ENCODE data around the gene RTN4RL2.

RTN4RL2 gene

GRCh38 chr11:57512646-57513451 is 52.5 kb downstream of the RTN4RL2 start:
- Histone ChIP-seq H3K4me1 (ENCODE audit: control extremely low read depth in 1 of 4, control insufficient read depth in 4 of 4, insufficient read depth in 4 of 4, low read length in 3 of 4) (peaks cover 4 to 32% (median 26%) of the 10 kb centered on the region in 4 experiments), H3K36me3 (ENCODE audit: control insufficient read depth in 4 of 4, insufficient read depth in 4 of 4, low read length in 3 of 4) (peaks cover 0 to 11% (median 2%) of the 10 kb centered on the region in 4 experiments), H3K27me3 (replicated peaks in 2 of 5; ENCODE audit: control insufficient read depth in 4 of 5, insufficient read depth in 5 of 5, low read length in 4 of 5) (no peaks in the 10 kb centered on the region), H3K27ac (ENCODE audit: insufficient read depth in 1 of 2, low read depth in 1 of 2, low read length in 2 of 2, poor library complexity in 1 of 2, severe bottlenecking in 2 of 2) (peak overlapping the region in 1 of 2 experiments; percentile 12), H3K9me3 (ENCODE audit: control extremely low read depth in 1 of 5, control insufficient read depth in 4 of 5, insufficient read depth in 2 of 5, low read depth in 1 of 5, low read length in 4 of 5) (no peaks in the 10 kb centered on the region), H3K4me3 (ENCODE audit: control insufficient read depth in 1 of 7, extremely low read depth in 1 of 7, insufficient read depth in 4 of 7, low read depth in 2 of 7, low read length in 6 of 7) (peak overlapping the region in 3 of 7 experiments; percentile 92 to 95 (median 95))
- no peak for DNase-seq
- CTCF ChIA-PET: interaction anchor here (1.3 to 9.1 kb wide), 6 partner anchors 9 to 162 kb away, joined by 5 to 158 read pairs (median 10); partner anchors contain the start of gene TIMM10
- WGBS (ENCODE audit: insufficient coverage): 100% methylated on average over 3 of the region's 12 CpGs
- POLR2A ChIA-PET: interaction anchor here (0.5 to 1.0 kb wide), 3 partner anchors 15 to 197 kb away, joined by 3 to 6 read pairs (median 3); no protein-coding TSS in a partner anchor

GRCh38 chr11:57513452-57513795 is 53.1 kb downstream of the RTN4RL2 start:
- WGBS (ENCODE audit: insufficient coverage): 0% methylated on average over 1 of the region's 1 CpG
- Histone ChIP-seq H3K9me3 (ENCODE audit: control extremely low read depth in 1 of 5, control insufficient read depth in 4 of 5, insufficient read depth in 2 of 5, low read depth in 1 of 5, low read length in 4 of 5) (no peaks in the 10 kb centered on the region), H3K4me1 (ENCODE audit: control extremely low read depth in 1 of 4, control insufficient read depth in 4 of 4, insufficient read depth in 4 of 4, low read length in 3 of 4) (peaks cover 4 to 32% (median 26%) of the 10 kb centered on the region in 4 experiments), H3K4me3 (ENCODE audit: control insufficient read depth in 1 of 7, extremely low read depth in 1 of 7, insufficient read depth in 4 of 7, low read depth in 2 of 7, low read length in 6 of 7) (peak overlapping the region in 5 of 7 experiments; percentile 6 to 95 (median 92)), H3K27me3 (replicated peaks in 2 of 5; ENCODE audit: control insufficient read depth in 4 of 5, insufficient read depth in 5 of 5, low read length in 4 of 5) (no peaks in the 10 kb centered on the region), H3K27ac (ENCODE audit: insufficient read depth in 1 of 2, low read depth in 1 of 2, low read length in 2 of 2, poor library complexity in 1 of 2, severe bottlenecking in 2 of 2) (peak overlapping the region in 1 of 2 experiments; percentile 12), H3K36me3 (ENCODE audit: control insufficient read depth in 4 of 4, insufficient read depth in 4 of 4, low read length in 3 of 4) (peaks cover 0 to 7% (median 2%) of the 10 kb centered on the region in 4 experiments)
- ChIA-PET CTCF (interaction anchor here (1.3 to 9.1 kb wide), 8 partner anchors 9 to 167 kb away, joined by 5 to 158 read pairs (median 10); partner anchors contain the start of gene TIMM10), POLR2A (interaction anchor here (0.5 to 1.0 kb wide), 3 partner anchors 15 to 196 kb away, joined by 3 to 6 read pairs (median 3); no protein-coding TSS in a partner anchor)
- peak in 1 of 3 donors; percentile 12 for DNase-seq

GRCh38 chr11:57513911-57514537 is 53.7 kb downstream of the RTN4RL2 start:
- no peaks in the 10 kb centered on the region for H3K9me3 ChIP-seq (ENCODE audit: control extremely low read depth in 1 of 5, control insufficient read depth in 4 of 5, insufficient read depth in 2 of 5, low read depth in 1 of 5, low read length in 4 of 5)
- peaks cover 4 to 32% (median 26%) of the 10 kb centered on the region in 4 experiments for H3K4me1 ChIP-seq (ENCODE audit: control extremely low read depth in 1 of 4, control insufficient read depth in 4 of 4, insufficient read depth in 4 of 4, low read length in 3 of 4)
- peaks cover 0 to 5% (median under 1%) of the 10 kb centered on the region in 4 experiments for H3K36me3 ChIP-seq (ENCODE audit: control insufficient read depth in 4 of 4, insufficient read depth in 4 of 4, low read length in 3 of 4)
- peak overlapping the region; percentile 75 to 95 (median 89) for H3K4me3 ChIP-seq (ENCODE audit: control insufficient read depth in 1 of 7, extremely low read depth in 1 of 7, insufficient read depth in 4 of 7, low read depth in 2 of 7, low read length in 6 of 7)
- DNase-seq: peak; percentile 34 to 63 (median 48)
- peak overlapping the region in 1 of 2 experiments; percentile 49 for H3K27ac ChIP-seq (ENCODE audit: insufficient read depth in 1 of 2, low read depth in 1 of 2, low read length in 2 of 2, poor library complexity in 1 of 2, severe bottlenecking in 2 of 2)
- no peaks in the 10 kb centered on the region for H3K27me3 ChIP-seq (replicated peaks in 2 of 5; ENCODE audit: control insufficient read depth in 4 of 5, insufficient read depth in 5 of 5, low read length in 4 of 5)
- CTCF ChIA-PET: interaction anchor here (0.9 to 9.1 kb wide), 10 partner anchors 10 to 168 kb away, joined by 3 to 158 read pairs (median 8); partner anchors contain the start of gene TIMM10
- POLR2A ChIA-PET: interaction anchor here (1.0 kb wide), 2 partner anchors 16 to 20 kb away, joined by 3 to 5 read pairs; no protein-coding TSS in a partner anchor
- 11% methylated on average over 32 of the region's 35 CpGs for WGBS (ENCODE audit: insufficient coverage)

GRCh38 chr11:57514538-57515331 is 54.4 kb downstream of the RTN4RL2 start:
- H3K27me3 ChIP-seq (replicated peaks in 2 of 5; ENCODE audit: control insufficient read depth in 4 of 5, insufficient read depth in 5 of 5, low read length in 4 of 5): no peaks in the 10 kb centered on the region
- no peaks in the 10 kb centered on the region for H3K9me3 ChIP-seq (ENCODE audit: control extremely low read depth in 1 of 5, control insufficient read depth in 4 of 5, insufficient read depth in 2 of 5, low read depth in 1 of 5, low read length in 4 of 5)
- CTCF ChIA-PET: interaction anchor here (0.7 to 9.1 kb wide), 18 partner anchors 9 to 179 kb away, joined by 3 to 158 read pairs (median 6); partner anchors contain the start of genes SSRP1, TIMM10 and UBE2L6
- peaks cover 4 to 32% (median 26%) of the 10 kb centered on the region in 4 experiments for H3K4me1 ChIP-seq (ENCODE audit: control extremely low read depth in 1 of 4, control insufficient read depth in 4 of 4, insufficient read depth in 4 of 4, low read length in 3 of 4)
- peak overlapping the region in 1 of 2 experiments; percentile 49 for H3K27ac ChIP-seq (ENCODE audit: insufficient read depth in 1 of 2, low read depth in 1 of 2, low read length in 2 of 2, poor library complexity in 1 of 2, severe bottlenecking in 2 of 2)
- peak overlapping the region; percentile 75 to 95 (median 89) for H3K4me3 ChIP-seq (ENCODE audit: control insufficient read depth in 1 of 7, extremely low read depth in 1 of 7, insufficient read depth in 4 of 7, low read depth in 2 of 7, low read length in 6 of 7)
- WGBS (ENCODE audit: insufficient coverage): 0% methylated on average over 44 of the region's 57 CpGs
- H3K36me3 ChIP-seq (ENCODE audit: control insufficient read depth in 4 of 4, insufficient read depth in 4 of 4, low read length in 3 of 4): peaks cover 0 to 5% (median under 1%) of the 10 kb centered on the region in 4 experiments
- peak in 2 of 3 donors; percentile 43 to 59 for DNase-seq
- POLR2A ChIA-PET: interaction anchor here (0.6 to 1.0 kb wide), 2 partner anchors 21 to 28 kb away, joined by 3 to 5 read pairs; no protein-coding TSS in a partner anchor

- POLR2A ChIA-PET: interaction anchor here (0.6 to 1.0 kb wide), 3 partner anchors 22 to 38 kb away, joined by 3 to 5 read pairs (median 3); no protein-coding TSS in a partner anchor
- peak; percentile 31 to 44 (median 38) for DNase-seq
- H3K4me3 ChIP-seq (ENCODE audit: control insufficient read depth in 1 of 7, extremely low read depth in 1 of 7, insufficient read depth in 4 of 7, low read depth in 2 of 7, low read length in 6 of 7): peak within 1 kb of the TSS; percentile 75 to 95 (median 89)
- H3K36me3 ChIP-seq (ENCODE audit: control insufficient read depth in 4 of 4, insufficient read depth in 4 of 4, low read length in 3 of 4): peaks cover 0 to 5% (median under 1%) of the 10 kb centered on the region in 4 experiments
- H3K27me3 ChIP-seq (replicated peaks in 2 of 5; ENCODE audit: control insufficient read depth in 4 of 5, insufficient read depth in 5 of 5, low read length in 4 of 5): no peaks in the 10 kb centered on the region
- H3K4me1 ChIP-seq (ENCODE audit: control extremely low read depth in 1 of 4, control insufficient read depth in 4 of 4, insufficient read depth in 4 of 4, low read length in 3 of 4): peaks cover 4 to 32% (median 26%) of the 10 kb centered on the region in 4 experiments
- peak within 1 kb of the TSS in 1 of 2 experiments; percentile 49 for H3K27ac ChIP-seq (ENCODE audit: insufficient read depth in 1 of 2, low read depth in 1 of 2, low read length in 2 of 2, poor library complexity in 1 of 2, severe bottlenecking in 2 of 2)
- H3K9me3 ChIP-seq (ENCODE audit: control extremely low read depth in 1 of 5, control insufficient read depth in 4 of 5, insufficient read depth in 2 of 5, low read depth in 1 of 5, low read length in 4 of 5): no peaks in the 10 kb centered on the region
- CTCF ChIA-PET: interaction anchor here (0.7 to 9.1 kb wide), 14 partner anchors 10 to 180 kb away, joined by 3 to 158 read pairs (median 6); partner anchors contain the start of genes SSRP1, TIMM10 and UBE2L6
- 0% methylated on average over 45 of the region's 66 CpGs for whole genome bisulfite sequencing (ENCODE audit: insufficient coverage)
Observed at GRCh38 chr11:57515332-57516060, 55.2 kb downstream of the RTN4RL2 start, which contains the start of gene SLC43A1. Gene SLC43A1 (minus strand): TSS chr11:57515702. CDS start chr11:57514111, 1,591 bp downstream.

All from common myeloid progenitor, CD34-positive (primary cell).